Stimulated activated naive CD4-positive, alpha-beta T cell (primary cell): ENCODE data around the gene WNT1.

Experiments used
- DNase-seq, 6 experiments: peaks; one replicate each; lab custom pipeline; 2025; lab: John Stamatoyannopoulos, UW

The WNT1 gene

DNA sequence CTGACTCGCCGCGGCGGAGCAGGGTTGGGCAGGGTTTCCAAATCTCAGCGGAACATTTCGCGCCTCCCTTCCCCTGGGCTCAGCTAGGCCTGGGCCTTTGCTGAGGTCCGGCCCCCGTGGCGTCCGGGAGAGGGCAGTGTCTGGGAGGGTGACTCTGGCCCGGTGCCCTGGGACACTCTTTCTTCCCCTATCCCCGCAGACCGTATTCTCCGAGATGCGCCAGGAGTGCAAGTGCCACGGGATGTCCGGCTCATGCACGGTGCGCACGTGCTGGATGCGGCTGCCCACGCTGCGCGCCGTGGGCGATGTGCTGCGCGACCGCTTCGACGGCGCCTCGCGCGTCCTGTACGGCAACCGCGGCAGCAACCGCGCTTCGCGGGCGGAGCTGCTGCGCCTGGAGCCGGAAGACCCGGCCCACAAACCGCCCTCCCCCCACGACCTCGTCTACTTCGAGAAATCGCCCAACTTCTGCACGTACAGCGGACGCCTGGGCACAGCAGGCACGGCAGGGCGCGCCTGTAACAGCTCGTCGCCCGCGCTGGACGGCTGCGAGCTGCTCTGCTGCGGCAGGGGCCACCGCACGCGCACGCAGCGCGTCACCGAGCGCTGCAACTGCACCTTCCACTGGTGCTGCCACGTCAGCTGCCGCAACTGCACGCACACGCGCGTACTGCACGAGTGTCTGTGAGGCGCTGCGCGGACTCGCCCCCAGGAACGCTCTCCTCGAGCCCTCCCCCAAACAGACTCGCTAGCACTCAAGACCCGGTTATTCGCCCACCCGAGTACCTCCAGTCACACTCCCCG is 3.0 kb downstream of the WNT1 start:
- peak; percentile 43 to 67 (median 59) for DNase-seq

DNA sequence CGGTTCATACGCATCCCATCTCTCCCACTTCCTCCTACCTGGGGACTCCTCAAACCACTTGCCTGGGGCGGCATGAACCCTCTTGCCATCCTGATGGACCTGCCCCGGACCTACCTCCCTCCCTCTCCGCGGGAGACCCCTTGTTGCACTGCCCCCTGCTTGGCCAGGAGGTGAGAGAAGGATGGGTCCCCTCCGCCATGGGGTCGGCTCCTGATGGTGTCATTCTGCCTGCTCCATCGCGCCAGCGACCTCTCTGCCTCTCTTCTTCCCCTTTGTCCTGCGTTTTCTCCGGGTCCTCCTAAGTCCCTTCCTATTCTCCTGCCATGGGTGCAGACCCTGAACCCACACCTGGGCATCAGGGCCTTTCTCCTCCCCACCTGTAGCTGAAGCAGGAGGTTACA is 3.6 kb downstream of the WNT1 start:
- no peak for DNase-seq

DNA sequence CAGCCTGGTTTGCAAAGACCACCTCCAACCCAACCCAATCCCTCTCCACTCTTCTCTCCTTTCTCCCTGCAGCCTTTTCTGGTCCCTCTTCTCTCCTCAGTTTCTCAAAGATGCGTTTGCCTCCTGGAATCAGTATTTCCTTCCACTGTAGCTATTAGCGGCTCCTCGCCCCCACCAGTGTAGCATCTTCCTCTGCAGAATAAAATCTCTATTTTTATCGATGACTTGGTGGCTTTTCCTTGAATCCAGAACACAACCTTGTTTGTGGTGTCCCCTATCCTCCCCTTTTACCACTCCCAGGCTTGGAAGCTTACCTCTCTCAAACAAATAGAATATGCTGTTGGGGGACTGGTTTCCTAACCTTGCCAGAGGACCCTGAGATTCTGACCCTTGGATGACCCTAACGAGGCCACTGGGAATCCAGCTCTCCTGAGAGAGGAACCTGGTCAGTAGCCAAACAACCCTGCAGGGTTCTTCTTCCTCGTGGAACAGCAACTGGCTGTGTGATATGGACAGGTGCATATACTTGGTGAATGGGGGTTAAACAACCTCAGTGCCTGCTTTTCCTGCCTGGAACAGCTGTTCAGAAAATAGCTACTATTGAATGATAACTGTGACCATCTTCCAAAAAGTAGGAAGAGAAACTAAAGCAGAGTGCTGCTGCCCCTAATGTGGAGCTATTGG is 4.4 kb downstream of the WNT1 start:
- no peak for DNase-seq

DNA sequence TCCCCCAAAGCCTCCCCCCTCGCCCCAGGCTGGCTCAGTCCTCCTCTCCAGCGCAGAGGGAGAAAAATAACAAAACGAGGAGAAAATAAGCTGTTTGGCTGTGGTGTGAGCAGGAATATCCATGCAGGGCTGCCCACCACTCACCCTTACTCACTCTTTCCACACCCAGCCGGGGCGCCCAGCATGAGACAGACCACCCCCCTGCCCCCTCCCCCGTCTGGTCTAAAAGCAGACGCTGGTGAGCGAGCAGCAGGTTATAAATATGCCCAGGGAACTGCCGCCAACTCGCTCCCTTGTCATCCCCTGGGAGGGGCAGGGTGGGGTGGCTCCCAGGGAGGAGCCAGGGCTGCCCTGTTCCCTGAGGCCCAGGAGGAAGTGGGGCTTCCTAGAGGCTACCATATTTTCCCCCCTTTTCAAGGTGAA is 7.4 kb downstream of the WNT1 start:
- DNase-seq: no peak

DNA sequence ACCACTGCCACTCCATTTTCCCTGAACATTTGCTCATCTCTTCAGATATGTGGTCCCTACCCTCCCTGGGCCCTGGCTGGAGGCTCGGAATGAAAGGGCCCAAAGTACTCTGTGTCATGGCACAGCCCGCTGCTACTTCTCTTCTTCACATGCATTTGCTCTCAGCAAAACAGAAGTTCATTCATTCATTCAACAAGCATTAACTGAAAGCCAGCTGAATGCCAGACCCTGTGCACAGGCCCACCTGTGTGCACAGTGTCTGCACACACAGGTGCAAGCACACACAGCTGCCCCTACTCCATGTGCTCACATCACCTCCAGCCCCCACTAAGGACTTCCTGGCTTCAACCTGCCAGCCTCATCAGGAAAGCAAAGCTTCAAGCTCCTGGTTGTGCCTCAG is 7.8 kb downstream of the WNT1 start:
- no peak for DNase-seq

DNA sequence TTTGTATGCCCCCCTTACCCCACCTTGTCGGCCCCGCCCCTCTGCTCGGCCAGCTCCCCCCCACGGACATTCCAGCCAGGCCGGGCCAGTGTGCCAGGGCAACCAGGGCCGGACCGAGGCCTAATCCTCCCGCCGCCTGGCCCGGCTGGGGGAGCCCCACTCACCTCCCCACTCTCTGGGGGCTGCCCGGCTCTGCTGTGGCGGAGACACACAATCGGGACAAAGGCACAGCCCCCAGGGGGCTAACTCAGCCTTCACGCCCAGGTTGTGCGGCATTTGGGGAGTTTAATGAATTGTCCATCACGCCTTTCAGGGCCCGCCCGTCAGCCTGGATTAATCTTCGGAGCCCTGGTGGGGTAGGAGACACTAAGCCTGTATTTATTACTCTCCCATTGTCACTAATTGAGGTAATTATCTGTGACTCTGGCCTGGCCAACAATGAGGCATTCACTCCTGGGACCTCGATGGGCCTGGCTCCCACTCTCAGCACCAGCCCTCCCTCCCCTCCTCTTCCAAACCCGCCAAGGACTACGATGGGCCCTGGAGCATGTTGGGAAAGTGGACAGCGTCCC is 8.7 kb downstream of the WNT1 start:
- no peak for DNase-seq

DNA sequence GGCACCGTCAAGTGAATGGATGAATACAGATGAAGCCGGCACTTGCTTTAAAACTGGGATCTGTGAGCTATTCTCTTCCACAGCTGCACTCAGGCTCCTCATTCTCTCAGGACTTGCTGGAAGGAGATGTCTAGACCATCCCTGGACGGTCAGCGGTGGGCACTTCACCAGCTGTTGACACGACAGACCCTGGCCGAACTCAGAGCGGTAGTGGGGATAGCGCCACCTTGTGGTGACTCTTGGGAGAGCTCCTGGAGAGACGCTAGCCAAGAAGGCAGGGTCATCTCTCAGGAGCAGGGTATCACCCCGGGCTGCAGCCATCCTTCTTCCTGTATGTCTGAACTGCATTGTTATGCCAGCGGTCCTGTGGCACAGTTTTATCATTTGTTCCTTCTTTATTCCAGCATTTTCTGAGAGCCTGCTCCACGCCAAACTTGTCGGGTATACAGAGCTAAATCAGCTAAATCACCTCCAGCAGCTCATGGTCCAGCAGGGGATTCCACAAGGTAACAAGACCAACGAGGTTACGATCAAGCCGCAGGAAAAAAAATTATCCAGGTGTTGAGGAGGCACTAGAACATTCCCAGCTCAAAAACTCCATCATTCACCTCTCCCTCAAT is 10.0 kb downstream of the WNT1 start:
- peak; percentile 17 to 77 (median 60) for DNase-seq

DNA sequence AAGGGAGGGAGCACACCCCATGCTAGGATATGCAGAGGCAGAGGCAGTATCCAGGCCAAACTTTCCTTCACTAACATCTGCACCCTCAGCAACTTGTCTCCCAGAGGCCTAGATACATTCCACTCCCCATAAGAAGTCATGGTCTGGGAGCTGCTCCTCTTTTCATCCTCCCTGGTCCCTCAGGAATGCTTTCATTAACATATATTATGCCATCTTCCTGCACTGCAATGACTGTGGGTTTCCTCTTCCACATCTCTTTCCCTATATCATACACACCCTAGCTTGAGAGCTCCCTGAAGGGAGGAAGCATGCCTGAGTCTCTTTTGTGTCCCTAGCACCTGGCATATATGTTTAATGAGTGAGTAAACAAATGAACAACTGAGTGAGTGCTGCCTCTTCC is 12.4 kb downstream of the WNT1 start:
- no peak for DNase-seq

DNA sequence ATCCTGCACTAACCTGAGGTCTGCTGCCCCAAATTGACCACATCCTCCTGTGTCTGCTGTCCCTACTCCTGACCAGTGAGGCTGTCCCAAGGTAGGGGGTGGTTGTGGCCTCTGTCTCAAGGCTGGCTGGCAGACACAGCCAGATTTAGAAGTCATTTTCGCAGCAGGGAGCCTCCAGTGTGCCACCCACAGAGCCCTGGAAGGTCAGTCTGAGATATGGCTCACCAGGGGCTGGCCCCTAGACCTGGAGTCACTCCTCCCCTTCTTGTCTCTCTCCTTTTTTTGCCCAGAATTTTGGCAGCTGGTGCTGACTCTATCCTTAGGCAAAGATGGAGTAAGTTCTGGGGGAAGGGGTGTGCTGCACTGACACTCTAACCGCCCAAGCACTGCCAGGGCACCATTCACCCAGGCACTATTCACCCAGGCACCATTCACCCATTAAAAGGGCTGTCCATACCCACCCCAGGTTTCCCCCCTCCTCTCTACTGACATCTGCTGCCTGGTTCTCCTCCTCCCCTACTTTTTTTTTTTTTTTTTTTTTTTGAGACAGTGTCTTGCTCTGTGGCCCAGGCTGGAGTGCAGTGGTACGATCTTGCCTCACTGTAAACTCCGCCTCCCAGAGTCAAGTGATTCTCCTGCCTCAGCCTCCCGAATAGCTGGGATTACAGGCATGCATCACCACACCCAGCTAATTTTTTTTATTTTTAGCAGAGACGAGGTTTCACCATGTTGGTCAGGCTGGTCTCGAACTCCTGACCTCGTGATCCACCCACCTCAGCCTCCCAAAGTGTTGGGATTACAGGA is 13.3 kb downstream of the WNT1 start:
- no peak for DNase-seq

DNA sequence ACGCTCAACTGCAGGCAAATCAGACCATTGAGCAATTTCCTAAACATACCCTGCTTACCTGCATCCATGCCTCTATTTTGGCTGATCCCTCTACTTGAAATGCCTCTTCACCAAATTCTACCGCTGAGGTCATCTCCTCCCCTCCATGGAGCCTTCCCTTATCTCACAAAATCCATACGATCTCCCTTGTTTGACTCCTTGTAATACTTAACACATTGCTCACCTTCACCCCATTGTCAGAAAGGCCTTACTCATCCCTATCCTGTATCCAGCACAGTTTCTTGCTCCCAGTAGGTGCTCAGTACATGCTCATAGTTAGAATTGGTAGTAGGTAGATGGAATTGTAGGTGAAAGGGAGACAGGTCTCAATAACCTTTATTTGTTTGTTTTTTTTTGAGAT is 15.7 kb downstream of the WNT1 start:
- DNase-seq: no peak

DNA sequence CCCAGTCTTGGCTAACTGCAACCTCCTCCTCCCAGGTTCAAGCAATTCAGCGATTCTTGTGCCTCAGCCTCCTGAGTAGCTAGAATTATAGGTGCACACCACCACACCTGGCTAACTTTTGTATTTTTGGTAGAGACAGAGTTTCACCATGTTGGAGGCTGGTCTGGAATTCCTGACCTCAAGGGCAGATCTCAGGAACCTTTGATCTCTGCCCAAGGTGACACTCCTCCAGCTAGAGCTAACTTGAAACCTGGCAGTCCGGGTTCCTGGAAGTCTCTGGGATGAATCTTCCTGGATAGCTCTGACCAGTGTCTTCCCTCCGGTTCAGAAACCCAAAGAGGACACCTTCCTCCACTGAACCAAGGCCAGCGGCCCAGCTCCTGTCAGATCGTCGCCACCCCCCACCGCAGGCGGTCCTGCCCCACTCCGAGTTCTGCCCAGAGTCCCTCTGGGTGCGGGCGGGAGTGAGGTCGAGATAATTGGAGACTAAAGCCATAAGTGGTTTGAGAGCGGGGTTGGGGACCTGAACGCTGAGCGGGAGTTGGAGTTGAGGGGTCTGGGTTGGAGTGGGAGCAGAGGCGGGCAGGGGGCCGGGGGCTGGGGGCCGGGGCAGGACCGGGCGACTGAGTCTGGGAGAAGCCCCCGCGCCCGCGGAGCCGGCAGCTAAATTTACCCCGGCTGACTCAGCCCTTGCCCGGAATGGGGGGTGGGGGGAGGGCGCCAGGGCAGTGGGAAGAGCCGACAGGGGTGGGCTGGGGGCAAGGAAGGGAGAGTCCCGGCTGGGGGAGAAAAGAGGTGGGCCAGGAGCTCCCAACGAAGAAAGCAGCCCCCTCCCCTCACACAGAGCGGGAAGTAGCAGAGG is 16.3 kb downstream of the WNT1 start:
- no peak for DNase-seq

DNA sequence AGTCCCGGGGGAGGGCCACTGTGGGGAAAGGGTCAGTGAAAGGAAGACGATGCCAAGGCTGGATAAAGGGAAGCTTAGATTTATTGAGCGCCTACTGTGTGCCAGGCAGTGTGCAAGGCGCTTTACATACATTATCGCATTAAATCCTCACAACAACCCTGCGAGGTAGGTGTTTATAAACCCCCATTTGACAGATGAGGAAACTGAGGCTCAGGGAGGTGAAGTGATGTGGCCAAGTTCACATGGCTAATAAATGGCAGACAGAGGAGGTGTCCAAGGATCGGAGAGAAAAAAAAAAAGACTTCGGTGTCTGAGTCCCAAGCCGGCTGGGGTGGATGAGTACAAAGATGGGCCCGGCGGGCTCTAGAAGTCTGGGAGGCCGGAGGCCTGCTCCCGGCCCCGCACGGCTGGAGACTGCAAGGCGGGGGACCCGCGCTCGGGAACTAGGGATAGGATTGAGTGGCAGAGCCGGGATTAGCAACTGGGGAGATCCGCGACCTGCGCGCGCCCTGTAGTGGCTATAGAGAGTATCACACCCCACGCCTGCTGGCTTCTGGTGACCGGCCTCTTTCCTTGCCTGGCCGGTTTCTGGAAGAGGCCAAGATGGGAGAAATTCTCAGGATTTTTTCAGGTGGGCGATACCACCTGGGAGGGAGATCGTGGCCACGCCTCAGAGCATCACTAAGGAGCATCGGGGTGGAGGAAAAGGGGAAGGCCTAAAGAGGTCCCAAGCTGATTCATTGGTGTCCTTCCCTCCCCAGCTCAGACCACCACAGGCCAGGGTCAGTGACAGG is 17.2 kb downstream of the WNT1 start:
- peak in 5 of 6 experiments; percentile 16 to 50 (median 33) for DNase-seq

DNA sequence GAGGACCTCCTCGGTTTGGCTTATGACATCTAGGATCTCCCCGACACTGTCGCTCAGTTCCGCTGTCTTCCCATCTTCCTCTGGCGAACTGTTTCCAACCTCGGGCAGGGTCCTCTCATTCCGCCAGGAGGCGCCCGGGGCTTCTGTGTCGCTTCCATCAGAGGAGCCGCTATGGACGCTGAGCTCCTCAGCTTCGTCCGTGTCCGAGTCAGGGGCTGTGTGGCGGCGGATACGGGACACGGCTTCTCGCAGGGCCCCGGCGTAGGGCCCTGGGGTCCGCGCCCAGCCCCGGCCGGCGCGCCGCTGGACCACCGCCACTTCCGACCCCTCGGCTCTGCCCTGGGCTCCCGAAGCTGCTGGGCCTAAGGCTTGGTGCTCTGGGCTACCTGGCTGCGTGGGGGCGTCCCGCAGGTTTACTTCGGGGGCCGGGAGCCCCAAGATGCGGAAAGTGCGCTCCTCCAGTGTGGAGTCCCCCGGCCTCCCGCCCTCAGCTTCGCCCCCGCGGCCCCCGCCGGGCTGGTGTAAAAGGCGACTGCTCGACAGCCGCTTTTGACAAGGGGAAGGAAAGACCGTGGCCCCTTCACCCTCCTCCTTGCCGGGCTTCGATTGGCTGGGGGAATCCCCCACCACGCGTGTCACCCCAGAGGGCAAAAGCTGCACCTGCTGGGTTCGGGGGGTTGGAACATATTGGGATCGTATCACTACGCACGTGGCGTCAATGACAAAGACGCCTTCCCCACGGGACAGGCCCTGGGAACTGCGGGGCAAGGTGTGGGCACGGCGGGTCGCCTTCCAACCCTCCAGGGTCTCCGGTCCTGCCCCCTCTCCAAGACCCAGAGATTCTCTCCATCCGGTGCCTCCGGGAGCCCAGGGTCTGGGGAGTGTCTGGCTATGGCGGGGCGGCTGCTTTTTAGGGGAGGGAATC is 18.9 kb downstream of the WNT1 start:
- peak; percentile 15 to 61 (median 48) for DNase-seq

DNA sequence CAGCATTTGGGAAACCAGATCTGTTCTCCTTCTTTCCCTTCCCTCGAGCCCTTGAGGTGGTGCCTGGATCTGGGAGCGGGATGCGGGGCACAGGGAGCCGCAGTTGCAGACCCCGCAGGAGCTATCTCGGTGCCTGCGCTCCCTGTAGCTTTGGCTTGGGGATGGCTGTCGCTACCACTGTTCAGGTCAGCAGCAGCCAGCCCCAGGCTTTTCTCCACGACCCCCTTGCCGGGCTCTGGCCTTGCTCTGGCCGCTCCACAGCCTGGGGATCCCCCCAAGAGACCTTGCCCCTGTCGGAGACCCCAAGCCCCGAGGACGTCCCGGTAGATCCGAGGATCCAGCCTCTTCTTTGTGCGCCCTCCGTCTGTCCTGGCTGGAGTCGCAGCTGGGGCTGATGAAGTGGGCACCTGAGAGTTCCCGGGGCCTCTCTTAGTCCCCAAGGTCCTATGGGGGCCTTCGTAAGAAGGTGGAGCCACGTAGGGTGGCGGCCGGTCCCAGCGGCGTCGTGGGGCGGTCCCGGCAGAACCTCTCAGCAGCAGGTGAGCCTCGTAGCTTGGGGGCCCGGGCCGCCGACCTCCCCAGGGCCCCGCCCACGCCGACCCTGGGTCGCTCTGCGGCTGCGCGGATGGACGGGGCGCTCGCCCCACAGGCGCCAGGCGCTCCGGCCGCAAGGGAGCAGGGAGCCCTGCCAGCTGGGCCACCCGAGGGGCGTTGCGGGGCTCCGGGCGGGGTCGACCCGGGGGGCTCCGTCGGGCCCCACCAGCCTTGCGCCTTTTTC is 19.8 kb downstream of the WNT1 start:
- peak in 3 of 6 experiments; percentile 8 to 46 (median 19) for DNase-seq

DNA sequence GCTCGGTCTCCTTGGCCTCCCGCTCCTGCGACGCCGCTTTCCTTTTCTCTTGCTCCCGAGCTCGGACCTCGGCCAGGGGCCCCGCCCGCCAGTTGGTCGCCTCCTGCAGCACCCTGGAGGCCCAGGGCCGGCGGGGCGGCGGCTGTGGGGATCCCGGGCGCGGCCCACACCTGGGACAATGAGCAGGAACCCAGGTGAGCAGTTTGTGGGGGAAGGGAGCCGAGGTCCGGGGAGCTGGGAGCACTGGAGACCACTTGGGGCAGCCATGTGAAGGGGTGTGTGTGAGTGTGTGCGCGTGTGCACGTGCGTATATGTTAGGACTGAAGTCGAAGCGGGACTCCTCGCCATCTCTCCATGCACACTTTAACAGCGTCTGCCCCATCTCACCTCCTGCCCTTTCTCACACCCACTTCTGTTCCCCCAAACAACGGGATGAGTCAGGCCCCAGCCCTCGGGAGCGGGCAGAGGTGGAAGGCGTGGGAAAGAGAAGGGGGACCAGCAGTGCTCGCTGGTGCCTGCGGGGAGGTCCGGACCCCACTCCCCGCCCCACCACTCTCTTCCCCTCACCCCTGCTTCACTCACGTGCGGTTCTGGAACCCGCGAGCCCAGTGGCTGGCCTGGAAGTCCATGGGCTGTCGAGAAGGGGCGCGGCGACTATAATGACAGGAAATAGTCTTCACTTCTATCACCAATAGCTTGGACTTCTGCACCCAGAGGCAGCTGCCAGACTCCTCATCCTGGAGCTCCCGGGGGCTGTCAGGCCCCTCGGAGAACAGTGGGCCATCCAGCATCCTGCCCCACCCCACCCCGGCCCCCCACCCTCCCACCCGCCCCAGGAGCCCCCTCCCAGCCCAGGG is 20.6 kb downstream of the WNT1 start:
- DNase-seq: peak in 1 of 6 experiments; percentile 29

DNA sequence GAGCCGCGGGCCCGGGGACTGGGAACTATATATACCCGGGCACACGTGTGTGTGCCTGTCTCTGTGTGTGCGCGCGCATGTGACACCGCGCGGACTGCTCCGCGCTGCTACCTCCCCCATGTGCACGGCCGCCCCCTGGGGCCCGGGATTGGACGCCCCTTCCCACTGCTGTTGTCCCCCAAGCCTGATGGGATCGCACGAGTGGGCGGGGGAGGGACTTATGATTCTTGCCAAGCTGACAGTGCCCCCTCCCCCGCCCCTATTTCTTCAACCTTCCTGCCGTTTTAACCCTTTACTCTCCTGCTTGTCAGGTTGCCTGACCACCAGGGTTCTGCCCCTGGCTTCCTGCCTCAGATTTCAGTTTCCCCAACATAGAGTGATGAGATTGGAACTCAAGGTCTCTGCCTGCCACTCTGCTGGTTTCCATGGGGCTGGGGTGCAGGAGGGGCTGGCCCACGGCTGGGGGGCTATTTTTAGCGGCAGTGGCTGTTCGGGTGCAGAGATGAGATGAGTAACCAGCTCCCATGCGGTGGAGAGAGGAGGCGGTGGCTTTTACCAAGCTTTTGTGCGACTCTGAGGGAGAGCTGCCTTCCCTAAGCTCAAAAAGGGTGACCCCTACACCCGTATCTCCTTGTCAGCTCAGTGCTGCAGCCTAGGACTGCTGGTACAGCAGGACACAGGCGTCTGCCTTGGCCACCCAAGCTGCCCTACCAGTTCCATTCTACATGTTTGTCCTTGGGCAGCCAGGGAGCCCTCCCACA is 21.4 kb downstream of the WNT1 start, which contains the start of gene DDN:
DDN (minus strand) TSS at position 5 of the 761 bp plus-strand sequence. CDS start 88 bp downstream, outside the sequence.
- peak in 5 of 6 experiments; percentile 12 to 40 (median 29) for DNase-seq
